GM12878 (cell line): ENCODE results near the gene NAV2. TPM values are rescaled to one million over a fixed set of nuclear protein-coding genes. Genes with fewer than 3 reads are reported as not detected.

Experiments used
- ATAC-seq: fragments of 200-7000 bp; cut with Tn5 transposase; 3 replicates; pipeline ENCODE4 v1.9.1; 2020; ENCODE audit warnings: mild to moderate bottlenecking, moderate library complexity
- BruUV-seq: library from RNA; stranded (reverse); fragments of 400-500 nt; replicated peaks from 2 replicates; lab custom pipeline; 2021; lab: Mats Ljungman, UMichigan
- CTCF ChIA-PET: fragments of 300-600 bp; sonication (Branson Sonifier 250); formaldehyde crosslinking; extraction: SDS; loops from one replicate; lab custom pipeline; 2021; ENCODE audit warnings: inconsistent platforms; lab: Yijun Ruan, JAX
- POLR2A ChIA-PET: fragments of 350-600 bp; formaldehyde crosslinking; extraction: SDS; loops from one replicate; lab custom pipeline; 2021; ENCODE audit warnings: inconsistent platforms; lab: Charles Lee
- RAD21 ChIA-PET: fragments of 300-600 bp; sonication (Branson Sonifier 250); formaldehyde crosslinking; loops from one replicate; lab custom pipeline; 2023; ENCODE audit warnings: antibody characterized with exemption; ENCODE audit not compliant: unreplicated experiment; lab: Charles Lee
- SMC1A ChIA-PET: fragments of 300-600 bp; sonication (Branson Sonifier 250); formaldehyde crosslinking; loops from one replicate; lab custom pipeline; 2023; ENCODE audit not compliant: unreplicated experiment, uncharacterized antibody; lab: Charles Lee
- DNase-seq: peaks from one replicate; pipeline ENCODE4 v3.0.0-alpha.2; 2011; ENCODE audit warnings: low read depth, low spot score
- FAIRE-seq: peaks from 3 replicates; lab custom pipeline; 2011; peaks lifted over from hg19 to GRCh38; lab: Jason Lieb, UNC
- H2AFZ ChIP-seq: 2 replicates; pipeline ENCODE4 v1.6.0; 2011; ENCODE audit warnings: low read depth, low read length, control low read depth; ENCODE audit not compliant: control insufficient read depth
- H3K27ac ChIP-seq: 2 replicates; pipeline ENCODE4 v1.5.1; 2011; ENCODE audit warnings: control low read depth; ENCODE audit not compliant: control insufficient read depth, insufficient read depth
- H3K27me3 ChIP-seq, 2 experiments: replicated peaks in 1 of 2; 2 replicates each; pipeline versions ENCODE4 v1.6.0 to v1.6.1; 2011; ENCODE audit warnings: low read length in 1 of 2; ENCODE audit not compliant: control insufficient read depth in 2 of 2, insufficient read depth in 2 of 2
- H3K36me3 ChIP-seq, 2 experiments: 2 replicates each; pipeline ENCODE4 v1.5.1; 2011; ENCODE audit warnings: low read length in 1 of 2; ENCODE audit not compliant: control insufficient read depth in 2 of 2, insufficient read depth in 2 of 2
- H3K4me1 ChIP-seq: 2 replicates; pipeline ENCODE4 v1.6.1; 2011; ENCODE audit warnings: mild to moderate bottlenecking, low read length, moderate library complexity, mixed read lengths; ENCODE audit not compliant: control insufficient read depth, insufficient read depth
- H3K4me2 ChIP-seq: 2 replicates; pipeline ENCODE4 v1.6.0; 2011; ENCODE audit warnings: control low read depth; ENCODE audit not compliant: control insufficient read depth, insufficient read depth
- H3K4me3 ChIP-seq: fragments of 200-600 bp; sonication (generic); 2 replicates; pipeline ENCODE4 v1.5.1; 2016
- H3K79me2 ChIP-seq: 2 replicates; pipeline ENCODE4 v1.6.0; 2011; ENCODE audit warnings: low read length; ENCODE audit not compliant: control insufficient read depth, insufficient read depth
- H3K9ac ChIP-seq: 2 replicates; pipeline ENCODE4 v1.8.0; 2011; ENCODE audit warnings: low read length, control low read depth, mixed read lengths; ENCODE audit not compliant: control insufficient read depth, insufficient read depth
- H3K9me3 ChIP-seq: replicated peaks from 3 replicates; pipeline ENCODE4 v1.5.1; 2011; ENCODE audit warnings: mild to moderate bottlenecking, low read length; ENCODE audit not compliant: control insufficient read depth, insufficient read depth
- H4K20me1 ChIP-seq: 2 replicates; pipeline ENCODE4 v1.6.0; 2011; ENCODE audit not compliant: control insufficient read depth, insufficient read depth
- ESRRA ChIP-seq: IDR thresholded peaks from 2 replicates; pipeline ENCODE4 v1.6.1; 2012; ENCODE audit warnings: mild to moderate bottlenecking, low read length, improper control_type of control experiment
- MXI1 ChIP-seq: fragments of 150-350 bp; IDR thresholded peaks from 2 replicates; pipeline ENCODE4 v1.6.1; 2011; ENCODE audit warnings: low read depth, mild to moderate bottlenecking, inconsistent platforms, low read length, improper control_type of control experiment
- POLR2A ChIP-seq: IDR thresholded peaks from 2 replicates; pipeline ENCODE4 v1.6.1; 2011; ENCODE audit warnings: low read depth, mild to moderate bottlenecking, low read length
- USF2 ChIP-seq: IDR thresholded peaks from 2 replicates; pipeline ENCODE4 v1.6.1; 2011; ENCODE audit warnings: low read depth, low read length, improper control_type of control experiment, borderline replicate concordance
- WGBS: methylation state at CpG from one replicate; pipeline ENCODE4 v1.1.6; 2016; ENCODE audit warnings: low lambda C conversion rate; ENCODE audit not compliant: insufficient replicate concordance, insufficient coverage; ENCODE audit errors: missing lambda C conversion rate; 5-methylcytosine and 5-hydroxymethylcytosine counted together
- in situ Hi-C: fragments of 300-500 bp; cut with MboI; formaldehyde crosslinking; loops from 9 replicates; pipeline ENCODE4 v1.14.3; 2018; ENCODE audit warnings: mixed read lengths
- intact Hi-C: fragments of 100-400 bp; cut with micrococcal nuclease; formaldehyde crosslinking; loops from one replicate; pipeline ENCODE4 v1.14.2; 2022; ENCODE audit not compliant: unreplicated experiment
- polyA plus RNA-seq, 11 experiments: library from polyadenylated mRNA; depleted of rRNA in 4 of 11; unstranded in 6 of 11; stranded (reverse) in 5 of 11; fragments of >200 nt; fragmentation: Nextera tagmentation in 4 of 11; fragmentation: Illumina TruSeq in 1 of 11; extraction: Ambion mirVana in 4 of 11; extraction: Trizol in 1 of 11; gene quantifications; 1 replicate in 1 of 11; 2 replicates in 10 of 11; pipeline versions ENCODE4 v1.2.1 to v1.2.3, GENCODE V29; 2011 to 2016; ENCODE audit warnings: inconsistent platforms in 2 of 11, missing spikeins in 2 of 11, low read depth in 1 of 11
- total RNA-seq, 4 experiments: library from RNA; depleted of rRNA in 3 of 4; stranded (reverse); fragments of >200 nt in 3 of 4; fragmentation: Illumina TruSeq in 1 of 4; extraction: Trizol in 1 of 4; gene quantifications; 2 replicates each; pipeline versions ENCODE4 v1.2.1 to v1.2.3, GENCODE V29; 2013 to 2021
- TF ChIP-seq, protein P1 (sequence below): fragments of 450-650 bp; IDR thresholded peaks from 2 replicates; pipeline ENCODE4 v1.6.1; 2017; ENCODE audit warnings: mild to moderate bottlenecking, moderate library complexity

NAV2 gene
- total and polyA plus RNA-seq, 10 of the 15 experiments (the other 5 are each of a cell fraction or from before 2014, with no cell fraction given) = 0.35 to 6.1 (median 1.1) TPM

DNA sequence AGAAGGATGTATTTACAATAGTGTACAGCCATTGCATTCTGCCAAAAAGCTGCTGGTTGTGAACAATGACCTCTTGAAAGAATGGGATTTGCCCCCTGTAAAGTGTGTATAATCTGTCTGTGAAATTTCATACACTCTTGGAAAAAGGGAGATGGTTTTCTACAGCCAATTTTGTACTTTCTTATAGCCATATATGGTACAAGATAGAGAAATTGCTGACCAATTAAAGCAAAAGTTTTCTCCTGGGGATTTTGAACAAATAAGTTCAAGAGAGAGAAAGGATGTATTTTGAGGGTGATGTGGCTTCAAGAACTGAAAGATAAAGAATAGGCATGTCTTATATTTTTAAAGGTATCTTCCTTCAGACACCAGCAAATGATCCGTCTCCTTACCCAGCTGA is 211.0 kb downstream of the NAV2 start (continued):
- TF ChIP-seq USF2 = no peak
- TF ChIP-seq, protein P1, sequence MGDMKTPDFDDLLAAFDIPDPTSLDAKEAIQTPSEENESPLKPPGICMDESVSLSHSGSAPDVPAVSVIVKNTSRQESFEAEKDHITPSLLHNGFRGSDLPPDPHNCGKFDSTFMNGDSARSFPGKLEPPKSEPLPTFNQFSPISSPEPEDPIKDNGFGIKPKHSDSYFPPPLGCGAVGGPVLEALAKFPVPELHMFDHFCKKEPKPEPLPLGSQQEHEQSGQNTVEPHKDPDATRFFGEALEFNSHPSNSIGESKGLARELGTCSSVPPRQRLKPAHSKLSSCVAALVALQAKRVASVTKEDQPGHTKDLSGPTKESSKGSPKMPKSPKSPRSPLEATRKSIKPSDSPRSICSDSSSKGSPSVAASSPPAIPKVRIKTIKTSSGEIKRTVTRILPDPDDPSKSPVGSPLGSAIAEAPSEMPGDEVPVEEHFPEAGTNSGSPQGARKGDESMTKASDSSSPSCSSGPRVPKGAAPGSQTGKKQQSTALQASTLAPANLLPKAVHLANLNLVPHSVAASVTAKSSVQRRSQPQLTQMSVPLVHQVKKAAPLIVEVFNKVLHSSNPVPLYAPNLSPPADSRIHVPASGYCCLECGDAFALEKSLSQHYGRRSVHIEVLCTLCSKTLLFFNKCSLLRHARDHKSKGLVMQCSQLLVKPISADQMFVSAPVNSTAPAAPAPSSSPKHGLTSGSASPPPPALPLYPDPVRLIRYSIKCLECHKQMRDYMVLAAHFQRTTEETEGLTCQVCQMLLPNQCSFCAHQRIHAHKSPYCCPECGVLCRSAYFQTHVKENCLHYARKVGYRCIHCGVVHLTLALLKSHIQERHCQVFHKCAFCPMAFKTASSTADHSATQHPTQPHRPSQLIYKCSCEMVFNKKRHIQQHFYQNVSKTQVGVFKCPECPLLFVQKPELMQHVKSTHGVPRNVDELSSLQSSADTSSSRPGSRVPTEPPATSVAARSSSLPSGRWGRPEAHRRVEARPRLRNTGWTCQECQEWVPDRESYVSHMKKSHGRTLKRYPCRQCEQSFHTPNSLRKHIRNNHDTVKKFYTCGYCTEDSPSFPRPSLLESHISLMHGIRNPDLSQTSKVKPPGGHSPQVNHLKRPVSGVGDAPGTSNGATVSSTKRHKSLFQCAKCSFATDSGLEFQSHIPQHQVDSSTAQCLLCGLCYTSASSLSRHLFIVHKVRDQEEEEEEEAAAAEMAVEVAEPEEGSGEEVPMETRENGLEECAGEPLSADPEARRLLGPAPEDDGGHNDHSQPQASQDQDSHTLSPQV = no peak

DNA sequence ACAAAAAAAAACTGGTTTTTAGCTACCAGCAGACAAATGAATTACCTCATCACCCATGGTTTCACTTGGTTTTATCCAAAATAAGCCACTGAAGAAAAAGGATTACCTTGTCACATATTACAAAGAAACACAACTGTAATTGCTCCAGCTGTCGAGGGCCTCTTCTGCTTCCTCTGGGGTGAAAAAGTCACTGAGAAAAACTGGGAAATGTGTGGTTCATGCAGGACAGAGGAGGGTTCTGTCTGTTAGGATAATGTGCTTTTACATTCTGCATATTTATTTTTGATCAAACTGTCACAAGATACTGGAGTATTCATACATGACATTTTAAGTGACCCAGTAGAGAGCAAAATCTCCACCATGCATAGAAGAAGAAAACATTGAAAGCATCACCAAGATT is 211.7 kb downstream of the NAV2 start:
- intact Hi-C loops = no loop called here

More for the DNA sequence above, 211.7 kb downstream of the NAV2 start:
- ChIA-PET POLR2A (no interaction called here), CTCF (interaction anchor here (1.8 kb wide), 1 partner anchor 208 kb away, joined by 5 read pairs; no protein-coding TSS in a partner anchor), SMC1A (interaction anchor here (0.6 to 0.7 kb wide), 2 partner anchors 11 to 132 kb away, joined by 3 read pairs; no protein-coding TSS in a partner anchor), RAD21 (interaction anchor here (0.6 kb wide), 1 partner anchor 10 kb away, joined by 3 read pairs; no protein-coding TSS in a partner anchor)
- ATAC-seq = no peak
- 0 out of 4 replicates have a peak, but pooled peaks cover 0 to 2% of the 10 kb centered on the region in 2 experiments for H3K27me3 ChIP-seq
- TF ChIP-seq POLR2A = no peak
- no peak for TF ChIP-seq MXI1
- no peak for TF ChIP-seq ESRRA
- H3K4me3 ChIP-seq = no peak overlapping the region
- no peaks in the 10 kb centered on the region for H3K4me1 ChIP-seq
- H3K9ac ChIP-seq = no peak overlapping the region
- no TSS peak for BruUV-seq
- H3K27ac ChIP-seq = no peak overlapping the region
- no peak for FAIRE-seq
- 33% methylated on average over 1 of the region's 1 CpG for WGBS
- H3K79me2 ChIP-seq = no peaks in the 10 kb centered on the region
- no peak for DNase-seq
- H2AFZ ChIP-seq = no peak overlapping the region
- no peaks in the 10 kb centered on the region for H3K36me3 ChIP-seq
- H3K4me2 ChIP-seq = no peak overlapping the region
- no peaks in the 10 kb centered on the region for H3K9me3 ChIP-seq
- H4K20me1 ChIP-seq = no peaks in the 10 kb centered on the region
- in situ Hi-C loops = no loop called here
